Neural cell (in vitro differentiated cells): Measurements from ENCODE around the gene SMAP2.

Experiments
- CTCF ChIP-seq: fragments of 450-650 bp; IDR thresholded peaks from 2 replicates; pipeline ENCODE4 v1.5.1; 2014; ENCODE audit warnings: antibody characterized with exemption, mild to moderate bottlenecking, moderate library complexity; ENCODE audit not compliant: poor library complexity, severe bottlenecking
- EP300 ChIP-seq: fragments of 450-650 bp; conservative IDR thresholded peaks from 2 replicates; pipeline ENCODE4 v1.6.1; 2014; ENCODE audit warnings: antibody characterized with exemption, mild to moderate bottlenecking, moderate library complexity; ENCODE audit not compliant: poor library complexity, severe bottlenecking
- EZH2 ChIP-seq: fragments of 200-600, 300-800 bp; shearing (Covaris generic), sonication (generic); IDR thresholded peaks from 2 replicates; pipeline ENCODE4 v1.6.1; 2014; ENCODE audit warnings: antibody characterized with exemption, low read length, borderline replicate concordance, mild to moderate bottlenecking; ENCODE audit not compliant: insufficient read depth, poor library complexity, severe bottlenecking
- POLR2AphosphoS5 ChIP-seq: IDR thresholded peaks from 2 replicates; pipeline ENCODE4 v1.6.1; 2012
- TF ChIP-seq, protein P1 (sequence below): IDR thresholded peaks from 2 replicates; pipeline ENCODE4 v1.6.1; 2012; ENCODE audit warnings: borderline replicate concordance

DNA sequence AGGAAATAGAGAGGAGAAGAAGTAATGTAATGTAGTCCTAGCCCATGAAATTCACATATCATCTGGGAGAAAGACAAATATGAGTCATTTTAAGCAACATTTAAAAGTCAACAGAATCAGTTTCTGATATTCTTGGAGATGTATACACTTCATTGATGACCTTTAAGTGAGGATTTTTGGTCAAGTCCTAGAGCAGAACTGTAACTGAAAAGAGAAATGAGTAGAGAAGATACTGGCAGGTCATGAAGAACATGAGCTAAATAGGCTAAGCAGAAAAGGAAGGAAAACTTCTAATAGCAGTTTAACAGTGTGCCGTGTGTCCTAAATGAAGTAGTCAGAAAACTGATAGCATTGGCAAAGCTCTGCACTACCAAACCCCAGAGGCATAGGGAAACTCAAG is 81.3 kb downstream of the SMAP2 start:
- TF ChIP-seq CTCF (no peak), EZH2 (no peak), EP300 (no peak), POLR2AphosphoS5 (no peak)
- TF ChIP-seq, protein P1, sequence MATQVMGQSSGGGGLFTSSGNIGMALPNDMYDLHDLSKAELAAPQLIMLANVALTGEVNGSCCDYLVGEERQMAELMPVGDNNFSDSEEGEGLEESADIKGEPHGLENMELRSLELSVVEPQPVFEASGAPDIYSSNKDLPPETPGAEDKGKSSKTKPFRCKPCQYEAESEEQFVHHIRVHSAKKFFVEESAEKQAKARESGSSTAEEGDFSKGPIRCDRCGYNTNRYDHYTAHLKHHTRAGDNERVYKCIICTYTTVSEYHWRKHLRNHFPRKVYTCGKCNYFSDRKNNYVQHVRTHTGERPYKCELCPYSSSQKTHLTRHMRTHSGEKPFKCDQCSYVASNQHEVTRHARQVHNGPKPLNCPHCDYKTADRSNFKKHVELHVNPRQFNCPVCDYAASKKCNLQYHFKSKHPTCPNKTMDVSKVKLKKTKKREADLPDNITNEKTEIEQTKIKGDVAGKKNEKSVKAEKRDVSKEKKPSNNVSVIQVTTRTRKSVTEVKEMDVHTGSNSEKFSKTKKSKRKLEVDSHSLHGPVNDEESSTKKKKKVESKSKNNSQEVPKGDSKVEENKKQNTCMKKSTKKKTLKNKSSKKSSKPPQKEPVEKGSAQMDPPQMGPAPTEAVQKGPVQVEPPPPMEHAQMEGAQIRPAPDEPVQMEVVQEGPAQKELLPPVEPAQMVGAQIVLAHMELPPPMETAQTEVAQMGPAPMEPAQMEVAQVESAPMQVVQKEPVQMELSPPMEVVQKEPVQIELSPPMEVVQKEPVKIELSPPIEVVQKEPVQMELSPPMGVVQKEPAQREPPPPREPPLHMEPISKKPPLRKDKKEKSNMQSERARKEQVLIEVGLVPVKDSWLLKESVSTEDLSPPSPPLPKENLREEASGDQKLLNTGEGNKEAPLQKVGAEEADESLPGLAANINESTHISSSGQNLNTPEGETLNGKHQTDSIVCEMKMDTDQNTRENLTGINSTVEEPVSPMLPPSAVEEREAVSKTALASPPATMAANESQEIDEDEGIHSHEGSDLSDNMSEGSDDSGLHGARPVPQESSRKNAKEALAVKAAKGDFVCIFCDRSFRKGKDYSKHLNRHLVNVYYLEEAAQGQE, result no peak
